ENCODE data around the gene AP4B1.

AP4B1 gene

DNA sequence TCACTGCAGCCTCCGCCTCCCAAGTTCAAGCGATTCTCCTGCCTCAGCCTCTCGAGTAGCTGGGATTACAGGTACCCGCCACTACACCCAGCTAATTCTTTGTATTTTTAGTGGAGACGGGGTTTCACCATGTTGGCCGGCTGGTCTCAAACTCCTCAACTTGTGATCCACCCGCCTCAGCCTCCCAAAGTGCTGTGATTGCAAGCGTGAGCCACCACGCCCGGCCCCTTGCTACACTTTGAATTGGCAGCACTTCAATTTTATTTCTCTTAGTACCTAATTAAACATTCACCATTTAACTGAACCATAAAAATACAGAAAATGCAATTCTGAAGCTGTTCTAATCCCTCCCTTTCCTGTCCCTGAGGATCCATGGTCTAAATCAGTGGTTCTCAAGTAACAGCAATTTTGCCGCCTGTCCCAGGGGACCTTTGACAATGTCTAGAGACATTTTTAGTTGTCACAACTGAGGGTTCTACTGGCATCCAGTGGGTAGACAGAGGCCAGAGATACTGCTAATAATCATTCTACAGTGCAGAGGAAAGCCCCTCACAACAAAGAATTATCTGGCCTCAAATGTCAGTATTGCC lies 12.9 kb downstream of the AP4B1 start:
- DNase-seq, result no peak

DNA sequence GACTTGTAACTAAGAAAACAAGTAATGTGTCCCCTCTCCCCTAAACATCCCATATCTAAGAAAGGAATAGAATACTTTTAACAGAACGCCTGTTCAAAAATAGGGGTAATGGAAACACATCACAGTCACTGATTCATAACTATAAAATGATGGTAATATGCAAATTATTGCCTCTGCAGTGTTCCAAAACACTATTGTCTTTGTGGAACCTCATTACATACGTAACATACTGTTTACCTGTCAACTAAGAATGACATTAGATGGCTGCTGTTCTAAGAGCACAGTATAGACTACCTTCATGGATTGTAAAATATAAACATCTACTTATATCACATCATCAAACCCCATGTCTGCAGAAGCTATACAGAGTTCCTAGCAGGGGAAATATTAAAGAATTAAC lies 13.8 kb downstream of the AP4B1 start:
- DNase-seq, result no peak

DNA sequence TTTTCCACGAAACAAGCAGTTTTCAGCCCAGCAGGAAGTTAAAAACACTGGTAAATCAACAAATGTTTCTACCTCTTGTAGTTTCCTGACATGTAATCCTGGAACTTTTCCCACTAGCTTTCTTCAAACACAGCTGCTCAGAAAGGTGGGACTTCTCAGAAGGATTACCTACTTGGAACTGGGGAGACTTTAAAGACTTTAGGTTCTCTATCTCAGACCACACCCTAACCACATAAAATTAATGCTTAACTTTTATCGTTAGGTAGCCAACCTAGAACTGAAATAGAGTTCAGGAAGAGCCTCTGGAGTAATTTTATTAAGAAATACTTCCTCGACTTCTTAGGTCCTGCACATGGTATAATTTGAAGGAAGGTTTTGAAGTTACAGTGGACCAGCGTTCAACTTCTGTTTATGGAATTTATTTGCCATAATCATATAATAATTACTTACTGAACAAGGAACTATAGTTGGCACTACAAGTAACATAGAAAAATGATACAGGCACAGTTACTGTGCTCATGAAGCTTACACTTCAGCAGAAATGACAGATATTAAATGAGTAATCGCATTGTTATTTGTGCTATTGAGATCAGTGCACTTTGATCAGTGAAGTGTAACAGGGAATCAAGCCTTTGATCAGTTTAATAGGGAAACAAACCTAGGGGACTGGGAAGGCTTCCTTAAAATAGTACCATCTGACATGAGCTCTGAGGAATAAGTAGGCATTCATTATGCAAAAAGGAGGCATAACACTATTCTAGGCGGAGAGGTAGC lies 17.0 kb downstream of the AP4B1 start, which contains the start of gene BCL2L15:
Gene BCL2L15 (minus strand): TSS at position 180 of the 774 bp plus-strand sequence. CDS start 206 bp downstream, outside the sequence.
- DNase-seq, result no peak

DNA sequence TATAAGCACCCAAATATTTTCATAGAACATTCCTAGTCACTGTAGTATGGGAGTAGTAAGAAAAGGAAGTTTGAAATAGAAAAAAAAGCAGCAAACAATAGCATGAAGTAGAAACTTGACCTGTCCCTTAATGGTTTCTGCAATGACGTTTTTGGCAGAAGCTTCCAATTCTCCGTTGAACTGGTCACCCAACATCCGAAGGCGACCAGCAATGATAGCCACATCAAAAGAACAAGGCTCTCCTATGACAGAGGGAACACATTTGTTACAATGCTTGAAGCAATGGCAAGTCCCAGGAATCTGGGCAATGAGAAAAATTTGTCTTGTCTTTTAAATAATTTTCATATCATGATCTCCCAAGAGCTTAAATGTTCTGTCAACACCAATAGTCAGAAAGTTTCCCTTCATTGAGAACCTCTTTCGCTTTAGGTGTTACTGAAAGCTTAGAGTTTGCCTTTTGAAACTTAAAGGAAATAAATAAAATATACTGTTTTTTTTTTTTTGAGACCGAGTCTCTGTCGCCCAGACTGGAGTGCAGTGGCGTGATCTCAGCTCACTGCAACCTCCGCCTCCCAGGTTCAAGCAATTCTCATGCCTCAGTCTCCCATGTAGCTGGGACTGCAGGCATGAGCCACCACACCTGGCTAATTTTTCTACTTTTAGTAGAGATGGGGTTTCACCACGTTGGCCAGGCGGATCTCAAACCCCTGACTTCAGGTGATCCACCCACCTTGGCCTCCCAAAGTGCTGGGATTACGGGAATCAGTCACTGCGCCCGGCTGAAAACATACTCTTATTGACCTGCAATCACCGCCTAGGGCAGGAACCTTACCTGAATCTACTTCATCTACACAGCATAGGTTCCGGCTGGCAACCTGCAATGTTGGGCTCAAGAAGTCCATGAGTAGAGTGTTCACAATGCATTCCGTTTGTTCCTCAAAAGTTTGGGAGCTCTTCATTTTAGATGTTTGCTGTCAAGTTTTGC lies 17.9 kb downstream of the AP4B1 start:
- no peak for DNase-seq

DNA sequence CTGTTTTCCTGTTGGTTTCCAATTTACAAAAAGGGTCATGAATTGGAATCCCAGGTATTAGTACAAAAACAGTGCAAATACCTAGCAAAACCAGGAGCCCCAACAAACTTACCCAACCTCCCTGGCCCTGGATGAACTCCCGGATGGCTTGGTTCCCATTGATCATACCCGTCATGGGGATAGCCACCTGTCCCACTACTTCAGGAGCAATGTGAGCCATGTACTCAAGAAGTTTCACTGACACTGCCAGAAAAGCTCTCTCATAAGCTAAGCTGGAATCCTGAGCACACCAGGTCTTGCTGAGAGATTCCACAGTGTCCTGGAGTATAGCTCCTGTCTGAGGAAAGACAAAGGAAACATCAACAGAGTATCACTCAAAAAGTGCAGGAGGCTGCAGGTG lies 22.9 kb downstream of the AP4B1 start:
- DNase-seq, result no peak

DNA sequence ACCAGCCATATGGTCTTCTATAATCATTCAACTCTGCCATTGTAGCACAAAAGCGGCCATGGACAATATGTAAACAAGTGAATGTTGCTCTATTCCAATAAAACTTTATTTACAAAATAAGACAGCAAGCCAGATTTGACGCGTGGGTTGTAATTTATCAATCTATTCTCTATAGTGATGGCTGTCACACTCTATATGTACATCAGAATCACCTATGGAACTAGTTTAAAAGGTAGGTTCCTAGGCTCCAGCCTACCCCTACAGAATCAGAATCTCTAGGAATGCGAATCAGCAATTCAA lies 24.9 kb downstream of the AP4B1 start:
- DNase-seq, result no peak

DNA sequence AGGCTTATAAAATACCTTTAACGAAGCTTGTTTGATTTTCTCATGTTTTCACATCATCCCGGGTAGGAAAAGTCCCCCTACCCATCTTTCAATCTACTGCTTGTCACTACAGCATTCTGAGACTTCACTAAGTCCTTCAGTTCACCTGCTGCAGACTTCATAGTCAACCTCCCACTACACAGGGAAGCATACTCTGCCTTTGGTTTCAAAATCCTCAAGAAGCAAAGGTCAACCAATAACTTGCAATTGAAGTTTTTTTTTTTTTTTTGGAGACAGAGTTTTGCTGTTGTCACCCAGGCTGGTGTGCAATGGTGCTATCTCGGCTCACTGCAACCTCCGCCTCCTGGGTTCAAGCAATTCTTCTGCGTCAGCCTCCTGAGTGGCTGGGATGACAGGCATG lies 28.4 kb downstream of the AP4B1 start:
- DNase-seq, result no peak

DNA sequence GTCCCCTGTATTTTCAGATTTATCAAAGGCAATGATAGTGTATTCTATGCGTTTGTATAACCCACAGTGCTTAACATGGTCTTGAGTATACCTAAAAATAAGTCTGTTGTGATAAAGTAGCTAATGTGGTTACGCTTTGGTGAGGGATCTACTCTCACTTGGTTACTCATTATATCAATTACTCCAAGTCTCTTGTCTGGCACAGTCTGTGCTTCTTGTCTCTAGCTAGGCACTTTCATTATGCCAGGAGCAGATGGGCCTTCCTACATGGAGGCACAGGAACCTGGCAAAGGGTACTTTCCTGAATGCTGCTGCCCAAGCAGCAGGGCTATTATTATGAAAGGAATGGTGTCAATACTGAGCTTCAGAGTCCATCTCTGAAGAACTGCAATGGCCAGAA lies 28.9 kb downstream of the AP4B1 start:
- no peak for DNase-seq

DNA sequence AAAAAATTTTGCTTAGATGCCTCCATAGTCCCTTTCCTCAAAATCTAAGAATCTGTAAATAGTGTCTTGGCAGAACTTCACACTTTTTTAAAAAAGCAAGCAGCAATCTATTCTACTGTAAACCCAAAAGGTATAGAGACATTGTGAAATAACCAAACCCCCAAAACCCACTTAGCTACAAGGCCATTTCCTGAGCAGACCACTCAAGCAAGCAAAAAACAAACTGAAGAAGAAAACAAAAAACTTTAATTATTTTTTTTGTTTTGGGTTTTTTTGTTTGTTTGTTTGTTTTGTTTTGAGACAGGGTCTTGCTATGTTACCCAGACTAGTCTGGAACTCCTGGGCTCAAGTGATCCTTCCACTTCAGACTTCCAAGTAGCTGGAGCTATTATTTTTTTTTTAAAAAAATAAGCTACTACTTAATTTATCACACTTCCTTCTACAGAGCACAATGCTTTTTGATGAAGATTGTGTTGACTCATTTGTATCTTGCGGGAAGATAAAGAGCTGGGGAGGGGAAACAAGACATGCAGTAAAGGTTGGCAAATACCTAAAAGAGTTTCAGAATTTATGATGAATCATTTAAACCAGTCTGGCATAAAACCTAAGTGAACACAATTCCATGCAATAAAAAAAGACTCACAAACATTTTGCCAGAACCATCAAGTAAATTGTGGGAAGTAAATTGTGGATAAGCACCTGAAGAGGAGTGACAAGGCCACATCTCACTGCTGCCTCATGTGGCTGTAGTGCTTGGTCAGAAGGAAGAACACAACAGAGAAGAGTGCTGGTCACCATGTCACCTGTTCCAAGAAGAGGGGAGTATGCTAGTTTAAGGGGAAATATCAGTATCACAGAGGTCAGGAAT lies 30.4 kb downstream of the AP4B1 start:
- DNase-seq, result peak; percentile 2

DNA sequence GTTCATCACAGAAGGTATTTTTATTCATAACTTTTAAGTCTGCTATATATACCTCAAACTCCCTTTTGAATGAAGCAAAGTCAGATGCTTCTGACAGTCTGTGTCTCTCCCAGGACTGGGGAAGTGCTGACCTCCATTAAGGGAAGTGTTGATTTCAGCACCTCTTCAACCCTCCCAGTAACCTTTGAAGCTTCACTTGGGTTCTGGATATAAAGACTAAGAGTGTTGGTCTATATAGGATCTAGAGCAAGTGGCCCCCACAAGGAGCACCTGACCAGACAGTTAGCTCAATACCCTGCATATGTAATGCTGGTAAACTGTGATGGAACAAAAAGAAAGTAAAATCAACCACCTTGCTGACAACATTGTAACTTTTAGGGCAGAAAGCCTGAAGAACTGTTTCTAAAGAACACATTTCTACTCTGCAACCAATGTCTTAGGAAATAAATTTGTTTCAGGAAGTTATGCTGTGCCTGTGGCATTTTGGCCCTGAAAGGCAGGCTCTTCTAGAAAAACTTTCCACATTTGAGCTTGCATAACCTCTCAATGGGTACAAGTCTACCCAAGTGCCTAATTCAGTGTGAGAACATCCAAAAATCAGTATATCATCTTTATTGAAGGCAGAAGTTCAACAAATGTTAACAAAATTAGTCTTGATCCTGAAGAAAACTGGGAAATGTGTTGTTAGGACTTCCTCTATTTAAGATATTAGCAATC lies 32.2 kb downstream of the AP4B1 start:
- no peak for DNase-seq

DNA sequence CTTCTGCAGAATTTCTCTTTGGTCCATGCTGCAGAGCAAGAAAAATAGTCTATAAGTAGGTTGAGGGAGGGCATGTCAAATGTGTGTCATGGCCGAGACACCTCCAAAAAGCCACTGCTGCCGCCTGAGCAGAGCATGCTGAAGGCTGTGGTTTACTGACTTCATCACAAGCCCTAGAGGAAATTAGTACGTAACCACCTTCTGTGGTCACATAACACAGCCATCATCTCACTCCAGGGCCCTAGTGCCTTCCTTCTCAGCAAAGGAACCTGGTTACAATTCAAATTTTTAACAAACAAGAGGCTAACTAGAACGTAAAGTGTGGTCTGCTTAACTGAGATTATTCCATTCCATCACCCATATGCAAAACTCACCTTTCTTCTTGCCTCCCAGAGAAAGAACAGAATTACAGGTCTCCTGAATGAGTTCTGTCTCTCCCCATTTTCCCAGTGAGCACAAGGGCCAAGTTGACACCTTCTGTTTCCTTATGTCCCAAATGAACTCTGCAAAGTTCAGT lies 32.9 kb downstream of the AP4B1 start, which contains the start of gene PTPN22:
Gene PTPN22 (minus strand): TSS at position 116 of the 517 bp plus-strand sequence.
- DNase-seq, result peak; percentile 83

DNA sequence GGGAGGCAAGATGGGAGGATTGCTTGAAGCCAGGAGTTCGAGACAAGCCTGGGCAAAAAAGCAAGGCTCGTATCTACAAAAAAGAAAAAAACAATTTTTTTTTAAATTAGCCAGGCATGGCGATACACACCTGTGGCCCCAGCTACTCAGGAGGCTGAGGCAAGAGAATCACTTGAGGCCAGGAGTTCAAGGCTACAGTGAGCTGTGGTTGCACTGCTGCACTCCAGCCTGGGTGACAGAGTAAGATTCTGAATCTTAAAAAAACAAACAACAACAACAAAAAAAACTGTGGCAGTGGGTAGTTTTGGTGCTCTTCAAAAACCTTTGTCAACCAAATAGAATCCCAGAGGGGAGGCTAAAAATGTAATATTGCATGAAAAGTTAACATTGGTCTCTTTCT lies 33.8 kb downstream of the AP4B1 start:
- no peak for DNase-seq

DNA sequence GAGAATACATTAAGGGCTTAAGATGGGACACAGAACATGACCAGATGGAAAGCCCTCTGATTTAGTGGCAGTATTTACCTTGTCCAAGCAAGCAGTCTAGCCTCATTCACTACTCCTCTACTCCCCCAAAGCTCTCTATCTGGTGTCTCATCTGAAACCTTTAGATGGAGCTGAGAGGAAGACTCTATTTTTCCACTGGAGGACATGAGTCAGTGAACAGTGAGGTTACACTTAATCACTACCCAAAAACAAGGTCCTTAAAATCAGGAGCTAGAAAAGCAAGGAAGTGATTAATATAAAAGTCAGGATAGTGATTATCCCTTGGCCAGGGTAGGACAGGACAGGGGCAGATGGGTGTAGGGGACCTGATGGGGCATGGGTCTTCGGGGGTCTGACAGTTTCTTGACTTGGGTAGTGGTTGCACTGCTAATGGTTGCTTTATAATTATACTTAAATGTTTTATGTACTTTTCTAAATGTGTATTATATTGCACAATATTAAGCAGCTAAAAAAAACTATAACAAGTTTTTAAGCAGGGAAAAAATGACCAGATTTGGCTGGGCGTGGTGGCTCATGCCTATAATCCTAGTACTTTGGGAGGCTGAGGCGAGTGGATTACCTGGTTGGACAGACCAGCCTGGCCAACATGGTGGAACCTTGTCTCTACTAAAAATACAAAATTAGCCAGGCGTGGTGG lies 36.1 kb downstream of the AP4B1 start:
- DNase-seq, result peak; percentile 77

DNA sequence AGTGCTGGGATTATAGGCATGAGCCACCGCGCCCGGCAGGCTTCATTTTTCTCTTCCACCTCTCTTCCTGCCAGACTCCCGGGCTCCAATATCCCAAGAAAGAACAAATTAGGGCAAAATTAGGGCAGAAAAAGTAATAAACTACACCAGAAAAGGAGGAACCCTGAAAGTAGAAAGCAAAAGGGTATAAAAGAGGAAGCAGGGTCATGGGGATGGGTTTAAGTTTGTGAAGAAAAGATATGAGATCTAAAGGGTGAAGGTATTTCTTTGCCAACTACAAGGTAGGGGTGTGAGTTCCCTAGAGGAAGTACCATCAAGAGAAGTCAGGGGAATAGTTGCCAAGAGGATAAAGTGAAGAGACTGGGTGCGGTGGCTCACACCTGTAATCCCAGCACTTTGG lies 43.0 kb downstream of the AP4B1 start:
- no peak for DNase-seq

DNA sequence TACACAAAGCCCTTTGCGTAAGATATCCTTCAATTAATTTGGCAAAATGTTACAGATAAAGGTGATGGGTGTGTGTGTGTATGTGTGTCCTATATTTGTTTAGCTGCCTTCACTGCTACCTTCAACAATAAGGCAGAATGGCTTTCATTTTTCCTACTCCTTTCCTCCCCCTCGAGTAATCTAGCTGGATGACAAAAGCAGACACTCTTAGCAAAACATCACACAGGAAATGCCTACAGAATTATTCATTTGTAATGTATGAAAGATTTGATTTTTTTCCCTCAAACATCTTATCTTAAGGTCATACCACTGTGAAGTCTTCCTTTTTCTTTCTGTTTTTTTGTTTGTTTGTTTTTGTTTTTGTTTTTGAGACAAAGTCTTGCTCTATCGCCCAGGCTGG lies 43.7 kb downstream of the AP4B1 start:
- peak; percentile 88 for DNase-seq

DNA sequence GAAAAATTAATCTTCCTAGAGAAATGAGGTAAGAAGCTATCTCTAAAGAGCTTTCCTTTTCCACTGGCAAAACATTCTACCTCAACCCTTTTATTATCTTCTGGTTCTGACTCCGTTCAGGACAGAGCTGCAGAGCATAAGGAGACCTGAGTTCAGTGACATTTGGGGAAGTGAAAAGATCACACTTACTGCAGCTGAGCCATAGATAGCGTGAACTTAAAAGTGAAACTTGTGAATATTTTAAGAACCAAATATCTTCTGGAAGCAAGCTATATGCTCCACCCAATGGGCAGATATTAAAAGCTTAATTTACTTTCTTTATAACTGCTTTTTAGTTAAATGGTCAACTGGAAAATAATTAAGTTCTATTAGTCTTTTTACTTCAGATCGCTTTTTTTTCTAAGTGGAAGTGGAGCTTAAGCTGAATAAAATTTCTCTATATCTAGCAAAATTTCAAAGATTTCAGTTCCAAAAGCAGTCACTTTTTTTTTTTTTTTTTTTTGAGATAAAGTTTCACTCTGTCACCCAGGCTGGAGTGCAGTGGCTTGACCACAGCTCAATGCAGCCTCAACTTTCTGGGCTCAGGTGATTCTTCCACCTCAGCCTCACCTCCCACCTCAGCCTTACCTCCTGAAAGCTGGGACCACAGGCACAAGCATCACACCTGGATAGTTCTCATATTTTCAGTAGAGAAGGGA lies 45.0 kb downstream of the AP4B1 start:
- DNase-seq, result no peak

DNA sequence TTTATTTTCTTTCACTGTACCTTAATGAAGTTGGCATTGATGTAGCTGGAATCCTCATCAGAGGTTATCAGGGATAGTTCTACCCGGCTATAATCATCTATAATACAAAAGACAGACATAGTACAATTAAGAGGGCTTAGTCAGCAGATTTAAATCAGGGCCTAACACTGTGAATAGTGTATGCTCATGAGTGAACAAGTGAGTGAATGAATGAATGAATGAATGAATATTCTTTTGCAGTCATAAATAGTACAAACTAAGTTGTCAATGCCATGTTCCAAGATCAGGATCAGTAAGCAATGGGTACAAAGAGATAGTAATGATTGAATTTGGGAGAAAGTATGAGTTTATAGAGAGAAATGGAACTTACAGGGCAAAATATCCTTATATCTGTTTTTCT lies 45.6 kb downstream of the AP4B1 start:
- no peak for DNase-seq

DNA sequence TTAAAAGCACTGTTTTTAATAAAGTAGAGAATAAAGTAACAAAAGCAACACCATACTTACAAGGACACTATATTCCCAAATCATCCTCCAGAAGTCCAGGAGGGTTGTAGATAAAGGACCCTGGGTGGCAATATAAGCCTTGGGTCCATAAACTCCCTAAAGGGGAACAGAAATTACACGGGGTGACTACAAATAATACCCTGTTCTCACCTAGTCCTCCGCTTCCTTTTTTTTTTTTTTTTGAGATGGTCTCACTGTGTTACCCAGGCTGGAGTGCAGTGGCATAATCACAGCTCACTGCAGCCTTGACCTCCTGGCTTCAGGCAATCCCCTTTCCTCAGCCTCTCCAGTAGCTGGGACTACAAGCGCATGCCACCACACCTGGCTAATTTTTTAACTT lies 46.2 kb downstream of the AP4B1 start:
- no peak for DNase-seq

DNA sequence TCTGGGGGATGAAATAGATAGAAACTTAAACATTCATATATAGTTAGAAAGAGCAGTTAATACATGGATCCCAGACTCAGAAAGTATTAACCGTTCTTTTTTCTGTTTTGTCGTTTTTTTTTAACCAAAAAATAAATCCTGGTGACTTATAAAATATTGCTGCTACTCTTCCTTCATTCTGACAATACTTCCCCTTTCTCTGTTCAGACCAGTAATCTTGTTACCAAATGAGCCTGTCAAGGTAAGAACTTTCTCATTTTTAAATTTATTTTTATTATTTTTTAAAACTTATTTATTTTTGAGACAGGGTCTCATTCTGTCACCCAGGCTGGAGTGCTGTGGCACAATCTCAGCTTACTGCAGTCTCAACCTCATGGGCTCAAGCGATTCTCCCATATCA lies 46.8 kb downstream of the AP4B1 start:
- no peak for DNase-seq

DNA sequence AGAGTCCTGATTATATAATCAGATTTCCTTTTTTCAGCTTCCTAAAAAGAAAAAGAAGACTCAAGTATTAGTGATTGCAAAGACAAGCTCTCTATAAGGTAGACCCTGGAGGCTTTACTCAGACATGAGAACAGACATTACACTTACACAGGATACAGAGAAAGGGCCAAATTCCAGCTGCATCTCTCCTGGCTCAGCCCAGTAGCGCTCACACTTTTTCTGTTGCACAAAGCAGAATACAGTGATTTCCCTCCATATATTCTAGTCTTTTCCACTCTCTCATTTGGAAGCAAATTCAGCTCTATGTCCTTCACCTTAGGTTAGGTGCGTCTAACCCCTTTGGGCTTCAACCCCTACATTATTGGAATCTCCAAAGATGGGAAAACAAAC lies 48.2 kb downstream of the AP4B1 start:
- no peak for DNase-seq

All from HCEC 1CT (cell line).